Activated CD4-positive, alpha-beta T cell treated with anti-CD3 and anti-CD28 coated beads, Interleukin-2, amount 10 ng/mL, durations not matched to agents 24 days and 14 days (primary cell): Measurements from ENCODE around the gene MRPL32. TPM values are rescaled to one million over a fixed set of nuclear protein-coding genes. Genes with fewer than 3 reads are reported as not detected.
"Not testable (repeated sequence)": the region's sequence is repeated elsewhere in the genome, so short reads cannot be mapped to it uniquely, and the experiment has no call there.

Experiments used
- DNase-seq: peaks from one replicate; pipeline ENCODE4 v3.0.0; 2022
- H3K27ac Mint-ChIP-seq: one replicate; pipeline ENCODE4 v1.8.0; 2022; ENCODE audit warnings: mild to moderate bottlenecking, mixed read lengths
- H3K27me3 Mint-ChIP-seq: one replicate; pipeline ENCODE4 v1.8.0; 2022; ENCODE audit warnings: mixed read lengths
- H3K36me3 Mint-ChIP-seq: one replicate; pipeline ENCODE4 v1.8.0; 2022; ENCODE audit warnings: low read depth, mild to moderate bottlenecking, mixed read lengths
- H3K4me1 Mint-ChIP-seq: one replicate; pipeline ENCODE4 v1.8.0; 2021; ENCODE audit warnings: mixed read lengths
- H3K4me3 Mint-ChIP-seq: one replicate; pipeline ENCODE4 v1.8.0; 2022; ENCODE audit warnings: mild to moderate bottlenecking, moderate library complexity, mixed read lengths
- H3K9me3 Mint-ChIP-seq: one replicate; pipeline ENCODE4 v1.8.0; 2021; ENCODE audit warnings: mixed read lengths
- intact Hi-C: fragments of 100-400 bp; cut with micrococcal nuclease; formaldehyde crosslinking; loops from one replicate; pipeline ENCODE4 v1.15.1; 2023
- total RNA-seq: library from RNA; stranded (reverse); gene quantifications from 2 replicates; pipeline ENCODE4 v1.2.3, GENCODE V29; 2022

The MRPL32 gene
- total RNA-seq, result 81.6 and 89.1 TPM in 2 replicates

DNA sequence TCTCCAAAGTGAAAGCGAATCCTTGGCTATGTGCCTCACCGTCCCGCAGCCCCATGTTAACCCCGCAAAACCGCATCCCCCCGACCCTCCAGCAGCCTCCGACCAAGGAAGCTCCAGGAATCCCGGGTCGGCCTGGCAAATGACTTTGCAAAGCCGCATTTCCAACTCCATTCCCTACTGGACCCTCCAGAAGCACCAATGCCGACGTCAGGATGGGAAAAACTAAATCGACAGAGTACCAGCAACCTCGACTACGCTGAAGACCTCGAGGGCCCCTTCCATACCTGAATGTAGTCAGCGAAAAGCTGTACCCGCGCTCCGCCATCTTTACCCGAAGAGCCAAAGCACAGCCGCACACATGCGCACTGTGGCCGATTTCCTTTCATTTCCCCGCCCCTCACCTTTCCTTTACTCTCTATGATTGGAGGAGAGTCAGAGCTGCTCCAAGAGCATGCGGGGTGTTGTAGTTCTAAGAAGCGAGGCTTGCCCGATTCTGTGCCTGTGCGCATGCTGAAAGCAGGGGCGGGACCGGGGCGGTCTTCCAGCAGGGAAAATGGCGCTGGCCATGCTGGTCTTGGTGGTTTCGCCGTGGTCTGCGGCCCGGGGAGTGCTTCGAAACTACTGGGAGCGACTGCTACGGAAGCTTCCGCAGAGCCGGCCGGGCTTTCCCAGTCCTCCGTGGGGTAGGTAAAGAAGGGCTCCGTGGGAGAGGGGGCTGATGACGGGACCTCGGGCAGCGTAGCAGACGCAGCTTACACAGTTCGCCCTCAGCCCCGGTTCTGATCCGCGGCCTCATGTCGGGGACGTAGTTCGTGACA lies at the start of gene MRPL32, which contains the start of gene PSMA2:
TSS of gene MRPL32 (plus strand) at position 543 of the 818 bp plus-strand sequence. CDS start at position 554, 11 bp downstream.
TSS of gene PSMA2 (minus strand) at position 341 of the 818 bp plus-strand sequence. CDS start at position 325, 16 bp downstream.
- H3K9me3 Mint-ChIP-seq, result no peaks in the 10 kb centered on the region
- no peaks in the 10 kb centered on the region for H3K27me3 Mint-ChIP-seq
- H3K4me1 Mint-ChIP-seq, result peaks cover 53% of the 10 kb centered on the region
- H3K27ac Mint-ChIP-seq, result peak within 1 kb of the TSS; percentile 99
- H3K4me3 Mint-ChIP-seq, result peak within 1 kb of the TSS; percentile 97
- peaks cover 47% of the 10 kb centered on the region for H3K36me3 Mint-ChIP-seq
- intact Hi-C loops, result loop anchor here (1.0 to 10.0 kb wide), 5 partner anchors 8 to 1047 kb away; partner anchors contain the start of genes C7orf25 and STK17A
- DNase-seq, result peak; percentile 99

GRCh38 chr7:42883950-42884349 lies 48.2 kb upstream of the MRPL32 start:
- Mint-ChIP-seq H3K4me3 (no peak overlapping the region), H3K4me1 (peaks cover 18% of the 10 kb centered on the region)

DNA sequence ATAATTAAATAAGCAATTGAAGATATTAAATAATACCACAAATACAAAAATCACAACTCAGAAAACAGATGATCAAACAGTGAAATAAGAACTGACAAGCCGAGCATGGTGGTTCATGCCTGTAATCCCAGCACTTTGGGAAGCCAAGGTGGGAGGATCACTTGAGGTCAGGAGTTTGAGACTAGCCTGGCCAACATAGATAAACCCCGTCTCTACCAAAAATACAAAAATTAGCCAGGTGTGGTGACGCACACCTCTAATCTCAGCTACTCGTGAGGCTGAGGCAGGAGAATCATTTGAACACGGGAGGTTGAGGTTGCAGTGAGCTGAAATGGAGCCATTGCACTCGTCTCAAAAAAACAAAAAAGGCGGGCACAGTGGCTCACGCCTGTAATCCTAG lies 47.0 kb upstream of the MRPL32 start:
- not testable (repeated sequence) for H3K4me3 Mint-ChIP-seq, H3K27ac Mint-ChIP-seq, H3K36me3 Mint-ChIP-seq, H3K27me3 Mint-ChIP-seq, H3K9me3 Mint-ChIP-seq, DNase-seq
- intact Hi-C loops, result loop anchor here (10.0 kb wide), 1 partner anchor 140 kb away; no protein-coding TSS in a partner anchor
- peaks cover 22% of the 10 kb centered on the region for H3K4me1 Mint-ChIP-seq

More at GRCh38 chr7:42883950-42884349, 48.2 kb upstream of the MRPL32 start:
- no peak overlapping the region for H3K27ac Mint-ChIP-seq
- intact Hi-C loops, result loop anchor here (10.0 kb wide), 1 partner anchor 139 kb away; no protein-coding TSS in a partner anchor
- DNase-seq, result no peak
- no peaks in the 10 kb centered on the region for H3K36me3 Mint-ChIP-seq
- H3K9me3 Mint-ChIP-seq, result no peaks in the 10 kb centered on the region
- peaks cover 13% of the 10 kb centered on the region for H3K27me3 Mint-ChIP-seq

- H3K36me3 Mint-ChIP-seq, result no peaks in the 10 kb centered on the region
- intact Hi-C loops, result loop anchor here (10.0 kb wide), 1 partner anchor 141 kb away; no protein-coding TSS in a partner anchor
- H3K4me1 Mint-ChIP-seq, result peaks cover 22% of the 10 kb centered on the region
- peaks cover 7% of the 10 kb centered on the region for H3K27me3 Mint-ChIP-seq
- no peak for DNase-seq
- no peak overlapping the region for H3K4me3 Mint-ChIP-seq
- H3K27ac Mint-ChIP-seq, result no peak overlapping the region
- H3K9me3 Mint-ChIP-seq, result no peaks in the 10 kb centered on the region
These were observed 46.0 kb upstream of the MRPL32 start for GRCh38 chr7:42886129-42886528.

DNA sequence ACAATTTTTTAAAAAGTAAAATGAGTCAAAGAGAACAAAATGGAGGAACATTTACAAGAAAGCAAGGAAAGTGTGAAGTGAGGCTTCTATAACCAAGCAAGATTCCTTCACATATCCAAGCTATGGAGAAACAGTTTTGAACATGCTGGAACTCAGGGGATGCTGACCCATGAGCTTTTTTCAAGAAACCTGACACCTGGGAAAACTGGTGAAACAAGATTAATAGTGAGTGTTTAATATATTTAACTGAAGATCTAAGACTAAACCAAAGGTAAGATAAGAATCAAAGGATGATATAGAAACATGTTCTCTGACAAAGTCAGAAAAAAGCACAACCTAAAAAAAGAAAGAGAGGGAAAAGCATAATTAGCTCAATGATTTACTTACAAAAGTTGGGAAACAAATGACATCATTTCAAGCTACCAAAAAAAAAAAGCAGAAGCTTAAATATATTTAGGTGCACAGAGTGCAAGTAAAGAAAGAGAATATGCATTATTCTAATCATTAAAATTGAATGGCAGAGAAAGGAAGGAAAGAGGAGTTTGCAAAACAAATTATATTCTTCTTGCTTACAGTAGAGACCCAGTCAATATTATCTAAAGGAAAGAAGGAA lies 45.2 kb upstream of the MRPL32 start:
- Mint-ChIP-seq H3K27me3 (peaks cover 7% of the 10 kb centered on the region), H3K9me3 (no peaks in the 10 kb centered on the region), H3K27ac (no peak overlapping the region), H3K4me1 (peaks cover 19% of the 10 kb centered on the region), H3K4me3 (peak overlapping the region; percentile 85), H3K36me3 (no peaks in the 10 kb centered on the region)
- intact Hi-C loops, result loop anchor here (10.0 kb wide), 1 partner anchor 142 kb away; no protein-coding TSS in a partner anchor
- no peak for DNase-seq

GRCh38 chr7:42893346-42894240 lies 38.6 kb upstream of the MRPL32 start:
- Mint-ChIP-seq H3K9me3 (peaks cover 14% of the 10 kb centered on the region), H3K27me3 (peaks cover 24% of the 10 kb centered on the region), H3K36me3 (peaks cover 2% of the 10 kb centered on the region), H3K27ac (no peak overlapping the region), H3K4me1 (peaks cover 6% of the 10 kb centered on the region), H3K4me3 (no peak overlapping the region)
- peak; percentile 30 for DNase-seq
- intact Hi-C loops, result no loop called here

DNA sequence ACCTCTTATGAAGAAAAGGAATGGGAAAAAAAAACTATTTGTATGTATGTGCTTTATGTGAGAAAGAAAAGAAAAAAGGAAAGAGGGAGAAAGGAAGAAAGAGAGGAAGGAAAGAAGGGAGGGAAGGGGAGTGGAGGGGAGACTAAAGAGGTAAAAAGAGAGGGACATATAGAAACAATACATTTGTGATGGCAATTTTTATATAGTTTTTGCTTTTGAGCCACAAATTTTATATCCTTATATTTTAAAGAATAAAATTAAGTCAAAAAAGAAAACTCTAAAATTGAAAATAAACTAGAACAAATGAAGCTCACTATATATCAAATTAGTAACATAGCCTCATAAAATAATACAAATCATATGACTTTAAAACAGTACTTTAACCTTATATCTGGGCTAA lies 31.3 kb upstream of the MRPL32 start:
- H3K4me3 Mint-ChIP-seq, result no peak overlapping the region
- H3K9me3 Mint-ChIP-seq, result peaks cover 6% of the 10 kb centered on the region
- H3K4me1 Mint-ChIP-seq, result no peaks in the 10 kb centered on the region
- DNase-seq, result no peak
- H3K27me3 Mint-ChIP-seq, result peaks cover 27% of the 10 kb centered on the region
- intact Hi-C loops, result no loop called here
- H3K36me3 Mint-ChIP-seq, result no peaks in the 10 kb centered on the region
- H3K27ac Mint-ChIP-seq, result no peak overlapping the region

GRCh38 chr7:42902331-42902730 lies 29.8 kb upstream of the MRPL32 start:
- Mint-ChIP-seq H3K4me1 (no peaks in the 10 kb centered on the region), H3K4me3 (no peak overlapping the region), H3K27me3 (peaks cover 14% of the 10 kb centered on the region)

GRCh38 chr7:42906181-42906580 lies 26.0 kb upstream of the MRPL32 start:
- Mint-ChIP-seq H3K27ac (no peak overlapping the region), H3K4me3 (no peak overlapping the region), H3K4me1 (peaks cover 27% of the 10 kb centered on the region), H3K36me3 (peaks cover 19% of the 10 kb centered on the region), H3K9me3 (peaks cover 7% of the 10 kb centered on the region), H3K27me3 (peaks cover 2% of the 10 kb centered on the region)
- intact Hi-C loops, result no loop called here
- DNase-seq, result no peak

More at GRCh38 chr7:42902331-42902730, 29.8 kb upstream of the MRPL32 start:
- H3K9me3 Mint-ChIP-seq, result no peaks in the 10 kb centered on the region
- H3K27ac Mint-ChIP-seq, result no peak overlapping the region
- DNase-seq, result no peak
- H3K36me3 Mint-ChIP-seq, result no peaks in the 10 kb centered on the region
- intact Hi-C loops, result no loop called here

- peaks cover 32% of the 10 kb centered on the region for H3K4me1 Mint-ChIP-seq
- intact Hi-C loops, result no loop called here
- no peak overlapping the region for H3K27ac Mint-ChIP-seq
- DNase-seq, result no peak
- H3K9me3 Mint-ChIP-seq, result peaks cover 7% of the 10 kb centered on the region
- peaks cover 21% of the 10 kb centered on the region for H3K36me3 Mint-ChIP-seq
- no peaks in the 10 kb centered on the region for H3K27me3 Mint-ChIP-seq
- H3K4me3 Mint-ChIP-seq, result no peak overlapping the region
These were observed 24.9 kb upstream of the MRPL32 start for GRCh38 chr7:42907316-42907715.

- Mint-ChIP-seq H3K4me3 (peak overlapping the region; percentile 97), H3K27me3 (no peaks in the 10 kb centered on the region), H3K9me3 (peaks cover 7% of the 10 kb centered on the region), H3K27ac (no peak overlapping the region), H3K36me3 (peaks cover 36% of the 10 kb centered on the region), H3K4me1 (peaks cover 61% of the 10 kb centered on the region)
- DNase-seq, result no peak
- intact Hi-C loops, result no loop called here
These were observed 21.9 kb upstream of the MRPL32 start for GRCh38 chr7:42910306-42910705.

GRCh38 chr7:42911454-42912447 lies 20.4 kb upstream of the MRPL32 start, which contains the start of gene C7orf25:
TSS of gene C7orf25 (minus strand) at chr7:42912070. CDS start at chr7:42910900, 1,170 bp downstream.
- Mint-ChIP-seq H3K4me1 (peaks cover 65% of the 10 kb centered on the region), H3K36me3 (peaks cover 48% of the 10 kb centered on the region), H3K27ac (peak within 1 kb of the TSS; percentile 94), H3K4me3 (peak within 1 kb of the TSS; percentile 97), H3K27me3 (no peaks in the 10 kb centered on the region), H3K9me3 (peaks cover 7% of the 10 kb centered on the region)
- intact Hi-C loops, result loop anchor here (1.0 kb wide), 3 partner anchors 21 to 42 kb away; partner anchors contain the start of genes MRPL32 and PSMA2
- peak; percentile 99 for DNase-seq
